Measurements from ENCODE around the gene MYL11. TPM values are rescaled to one million over a fixed set of nuclear protein-coding genes. Genes with fewer than 3 reads are reported as not detected.

The MYL11 gene
- total RNA-seq, 2 experiments from 2014 or later: 1.2 TPM; not detected in 1

GRCh38 chr16:30368122-30368791 lies 6.3 kb upstream of the MYL11 start:
- peaks cover 51% of the 10 kb centered on the region for H3K36me3 Mint-ChIP-seq (ENCODE audit: low read depth)
- H3K4me1 Mint-ChIP-seq: peaks cover 53% of the 10 kb centered on the region
- ChIA-PET POLR2A (interaction anchor here (1.1 to 5.8 kb wide), 7 partner anchors 10 to 276 kb away, joined by 3 to 83 read pairs (median 5); partner anchors contain the start of genes CD2BP2, SEPTIN1, TBX6 and ZNF48), CTCF (interaction anchor here (0.5 to 1.7 kb wide), 7 partner anchors 11 to 42 kb away, joined by 3 to 9 read pairs (median 3); no protein-coding TSS in a partner anchor)
- no peaks in the 10 kb centered on the region for H3K9me3 Mint-ChIP-seq
- no peak for DNase-seq
- H3K27me3 Mint-ChIP-seq: no peaks in the 10 kb centered on the region
- H3K4me3 Mint-ChIP-seq: peak overlapping the region; percentile 86
- peak overlapping the region; percentile 80 for H3K27ac Mint-ChIP-seq

- no peak for DNase-seq
- H3K27me3 Mint-ChIP-seq: no peaks in the 10 kb centered on the region
- CTCF ChIA-PET: interaction anchor here (0.5 to 1.7 kb wide), 6 partner anchors 12 to 49 kb away, joined by 3 to 9 read pairs (median 3); no protein-coding TSS in a partner anchor
- POLR2A ChIA-PET: interaction anchor here (0.6 to 5.8 kb wide), 9 partner anchors 9 to 277 kb away, joined by 3 to 83 read pairs (median 5); partner anchors contain the start of genes CD2BP2, SEPTIN1, TBX6 and ZNF48
- H3K9me3 Mint-ChIP-seq: no peaks in the 10 kb centered on the region
- H3K27ac Mint-ChIP-seq: peak overlapping the region; percentile 80
- peak overlapping the region; percentile 86 for H3K4me3 Mint-ChIP-seq
- H3K4me1 Mint-ChIP-seq: peaks cover 53% of the 10 kb centered on the region
- peaks cover 47% of the 10 kb centered on the region for H3K36me3 Mint-ChIP-seq (ENCODE audit: low read depth)
Observed at GRCh38 chr16:30368792-30369090, 5.9 kb upstream of the MYL11 start.

GRCh38 chr16:30369091-30369937 lies 5.3 kb upstream of the MYL11 start:
- POLR2A ChIA-PET: interaction anchor here (0.6 to 5.8 kb wide), 9 partner anchors 9 to 277 kb away, joined by 3 to 83 read pairs (median 5); partner anchors contain the start of genes CD2BP2, SEPTIN1, TBX6 and ZNF48
- CTCF ChIA-PET: interaction anchor here (0.6 to 2.8 kb wide), 9 partner anchors 9 to 337 kb away, joined by 3 to 9 read pairs (median 4); partner anchors contain the start of genes FBRS and ZNF771
- peaks cover 51% of the 10 kb centered on the region for H3K4me1 Mint-ChIP-seq
- peak overlapping the region; percentile 86 for H3K4me3 Mint-ChIP-seq
- no peaks in the 10 kb centered on the region for H3K9me3 Mint-ChIP-seq
- H3K27ac Mint-ChIP-seq: peak overlapping the region; percentile 80
- H3K27me3 Mint-ChIP-seq: no peaks in the 10 kb centered on the region
- peaks cover 44% of the 10 kb centered on the region for H3K36me3 Mint-ChIP-seq (ENCODE audit: low read depth)
- DNase-seq: no peak

GRCh38 chr16:30369938-30370455 lies 4.6 kb upstream of the MYL11 start:
- no peaks in the 10 kb centered on the region for H3K27me3 Mint-ChIP-seq
- peak overlapping the region; percentile 90 for H3K27ac Mint-ChIP-seq
- peak overlapping the region; percentile 86 for H3K4me3 Mint-ChIP-seq
- ChIA-PET CTCF (interaction anchor here (0.6 to 2.8 kb wide), 11 partner anchors 8 to 338 kb away, joined by 3 to 24 read pairs (median 5); partner anchors contain the start of genes FBRS, SEPTIN1, TBX6 and ZNF771), POLR2A (interaction anchor here (1.4 to 5.8 kb wide), 8 partner anchors 8 to 258 kb away, joined by 3 to 83 read pairs (median 10); partner anchors contain the start of genes CD2BP2 and SEPTIN1)
- peaks cover 46% of the 10 kb centered on the region for H3K4me1 Mint-ChIP-seq
- DNase-seq: no peak
- H3K9me3 Mint-ChIP-seq: no peaks in the 10 kb centered on the region
- H3K36me3 Mint-ChIP-seq (ENCODE audit: low read depth): peaks cover 38% of the 10 kb centered on the region

- ChIA-PET CTCF (interaction anchor here (0.5 to 2.8 kb wide), 18 partner anchors 9 to 759 kb away, joined by 3 to 24 read pairs (median 5); partner anchors contain the start of genes ALDOA, DCTPP1, FBRS and SEPTIN1), POLR2A (interaction anchor here (0.7 to 5.8 kb wide), 16 partner anchors 11 to 305 kb away, joined by 3 to 83 read pairs (median 6); partner anchors contain the start of genes ALDOA, CD2BP2, CORO1A and ITGAL)
- H3K4me3 Mint-ChIP-seq: peak within 1 kb of the TSS; percentile 86
- H3K36me3 Mint-ChIP-seq (ENCODE audit: low read depth): peaks cover 31% of the 10 kb centered on the region
- H3K9me3 Mint-ChIP-seq: no peaks in the 10 kb centered on the region
- no peaks in the 10 kb centered on the region for H3K27me3 Mint-ChIP-seq
- DNase-seq: peak; percentile 100
- peak within 1 kb of the TSS; percentile 90 for H3K27ac Mint-ChIP-seq
- peaks cover 41% of the 10 kb centered on the region for H3K4me1 Mint-ChIP-seq
Observed at GRCh38 chr16:30370456-30371247, 4.0 kb upstream of the MYL11 start, which contains the start of gene TBC1D10B. Gene TBC1D10B, minus strand, starts transcription at chr16:30370494. Its CDS starts 311 bp downstream, at chr16:30370183.

GRCh38 chr16:30371248-30371816 lies 3.3 kb upstream of the MYL11 start:
- CTCF ChIA-PET: interaction anchor here (0.7 to 2.8 kb wide), 17 partner anchors 9 to 306 kb away, joined by 3 to 24 read pairs (median 5); partner anchors contain the start of genes ALDOA, DCTPP1, FBRS and SEPTIN1
- H3K36me3 Mint-ChIP-seq (ENCODE audit: low read depth): peaks cover 28% of the 10 kb centered on the region
- peak overlapping the region; percentile 69 for H3K4me3 Mint-ChIP-seq
- H3K27me3 Mint-ChIP-seq: no peaks in the 10 kb centered on the region
- no peaks in the 10 kb centered on the region for H3K9me3 Mint-ChIP-seq
- no peak for DNase-seq
- H3K27ac Mint-ChIP-seq: peak overlapping the region; percentile 90
- H3K4me1 Mint-ChIP-seq: peaks cover 38% of the 10 kb centered on the region
- POLR2A ChIA-PET: interaction anchor here (0.7 to 5.8 kb wide), 18 partner anchors 10 to 306 kb away, joined by 3 to 83 read pairs (median 5); partner anchors contain the start of genes ALDOA, CD2BP2, CORO1A and ITGAL

- H3K4me1 Mint-ChIP-seq: peaks cover 32% of the 10 kb centered on the region
- peaks cover 20% of the 10 kb centered on the region for H3K36me3 Mint-ChIP-seq (ENCODE audit: low read depth)
- ChIA-PET CTCF (interaction anchor here (0.7 to 2.4 kb wide), 3 partner anchors 10 to 45 kb away, joined by 3 to 24 read pairs (median 10); partner anchors contain the start of genes SEPTIN1 and ZNF48), POLR2A (interaction anchor here (0.7 to 5.8 kb wide), 11 partner anchors 9 to 280 kb away, joined by 3 to 83 read pairs (median 6); partner anchors contain the start of genes CD2BP2, CORO1A, ITGAL and SEPTIN1)
- H3K27me3 Mint-ChIP-seq: no peaks in the 10 kb centered on the region
- H3K9me3 Mint-ChIP-seq: no peaks in the 10 kb centered on the region
- H3K4me3 Mint-ChIP-seq: peak overlapping the region; percentile 69
- no peak for DNase-seq
- H3K27ac Mint-ChIP-seq: peak overlapping the region; percentile 90
Observed at GRCh38 chr16:30372038-30372712, 2.4 kb upstream of the MYL11 start.

GRCh38 chr16:30372725-30373124 lies 1.9 kb upstream of the MYL11 start:
- Mint-ChIP-seq H3K27ac (no peak overlapping the region), H3K4me1 (peaks cover 32% of the 10 kb centered on the region), H3K4me3 (no peak overlapping the region), H3K36me3 (ENCODE audit: low read depth) (peaks cover 15% of the 10 kb centered on the region), H3K9me3 (no peaks in the 10 kb centered on the region), H3K27me3 (no peaks in the 10 kb centered on the region)
- POLR2A ChIA-PET: no interaction called here
- DNase-seq: no peak
- CTCF ChIA-PET: interaction anchor here (2.4 kb wide), 1 partner anchor 45 kb away, joined by 10 read pairs; no protein-coding TSS in a partner anchor

GRCh38 chr16:30375864-30376263 lies 1.3 kb downstream of the MYL11 start:
- no peak for DNase-seq
- H3K27ac Mint-ChIP-seq: no peak overlapping the region
- H3K27me3 Mint-ChIP-seq: no peaks in the 10 kb centered on the region
- H3K4me3 Mint-ChIP-seq: no peak overlapping the region
- ChIA-PET CTCF (no interaction called here), POLR2A (interaction anchor here (1.2 kb wide), 1 partner anchor 190 kb away, joined by 3 read pairs; no protein-coding TSS in a partner anchor)
- H3K9me3 Mint-ChIP-seq: no peaks in the 10 kb centered on the region
- peaks cover 50% of the 10 kb centered on the region for H3K4me1 Mint-ChIP-seq
- peaks cover 22% of the 10 kb centered on the region for H3K36me3 Mint-ChIP-seq (ENCODE audit: low read depth)

- ChIA-PET CTCF (no interaction called here), POLR2A (interaction anchor here (0.8 to 1.2 kb wide), 2 partner anchors 190 to 193 kb away, joined by 3 read pairs; partner anchors contain the start of gene CORO1A)
Observed at GRCh38 chr16:30376461-30376902, 1.9 kb downstream of the MYL11 start.

More at GRCh38 chr16:30376461-30376902, 1.9 kb downstream of the MYL11 start:
- H3K27ac Mint-ChIP-seq: peak overlapping the region; percentile 99
- DNase-seq: no peak
- no peak overlapping the region for H3K4me3 Mint-ChIP-seq
- H3K9me3 Mint-ChIP-seq: no peaks in the 10 kb centered on the region
- peaks cover 50% of the 10 kb centered on the region for H3K4me1 Mint-ChIP-seq
- H3K27me3 Mint-ChIP-seq: no peaks in the 10 kb centered on the region
- peaks cover 28% of the 10 kb centered on the region for H3K36me3 Mint-ChIP-seq (ENCODE audit: low read depth)
